Prostate gland (tissue), 2 donors: Measurements from ENCODE around the gene ANXA4. TPM values are rescaled to one million over a fixed set of nuclear protein-coding genes. Genes with fewer than 3 reads are reported as not detected.
A peak's percentile ranks its signal among the peaks of the same experiment; 100 is the strongest.

Experiments used
- DNase-seq: peaks from one replicate; pipeline ENCODE4 v3.0.0-alpha.2; 2019; ENCODE audit warnings: low spot score
- H3K27ac ChIP-seq, 2 donors: fragments of 200-600 bp; sonication (generic); 2 replicates each; pipeline ENCODE4 v1.5.1; 2017 to 2019
- H3K27me3 ChIP-seq: fragments of 200-600 bp; sonication (generic); replicated peaks from 2 replicates; pipeline ENCODE4 v1.5.1; 2019; ENCODE audit not compliant: insufficient read depth
- H3K36me3 ChIP-seq, 2 donors: fragments of 200-600 bp; sonication (generic); 1 replicate in 1 of 2; 2 replicates in 1 of 2; pipeline versions ENCODE4 v1.5.1 to v1.8.1; 2017 to 2019
- H3K4me1 ChIP-seq: fragments of 200-600 bp; sonication (generic); replicated peaks from 2 replicates; pipeline ENCODE4 v1.5.1; 2019
- H3K4me3 ChIP-seq, 2 donors: fragments of 200-600 bp; sonication (generic); 2 replicates each; pipeline ENCODE4 v1.5.1; 2017 to 2019
- H3K9me3 ChIP-seq: fragments of 200-600 bp; sonication (generic); 2 replicates; pipeline ENCODE4 v1.5.1; 2017
- POLR2A ChIP-seq: fragments of 450-650 bp; IDR thresholded peaks from one replicate; pipeline ENCODE4 v1.6.1; 2016; ENCODE audit warnings: antibody characterized with exemption, mild to moderate bottlenecking
- POLR2AphosphoS5 ChIP-seq: sonication (generic); formaldehyde crosslinking; IDR thresholded peaks from one replicate; pipeline ENCODE4 v1.6.1; 2017; ENCODE audit warnings: antibody characterized with exemption
- WGBS: methylation state at CpG from one replicate; pipeline ENCODE4 v1.1.5; 2018; 5-methylcytosine and 5-hydroxymethylcytosine counted together
- intact Hi-C: fragments of 100-400 bp; cut with DNase I; formaldehyde crosslinking; loops from one replicate; pipeline ENCODE4 v1.14.2; 2022
- total RNA-seq, 2 donors: library from RNA; depleted of rRNA; stranded (reverse); fragments of >200 nt; gene quantifications; one replicate each; pipeline ENCODE4 v1.1.0, GENCODE V29; 2016
- TF ChIP-seq, protein P1 (sequence below), 4 experiments: fragments of 200-600 bp in 2 of 4; fragments of 450-650 bp in 2 of 4; sonication (generic) in 2 of 4; IDR thresholded peaks; 1 replicate in 3 of 4; 2 replicates in 1 of 4; pipeline ENCODE4 v1.5.1; 2016 to 2019; ENCODE audit warnings: antibody characterized with exemption in 4 of 4, mild to moderate bottlenecking in 2 of 4, moderate library complexity in 2 of 4

Gene ANXA4
- total RNA-seq, 2 donors from 2014 or later = 37.7 to 40.1 TPM

- no peaks in the 10 kb centered on the region for H3K27me3 ChIP-seq
- TF ChIP-seq POLR2AphosphoS5 (no peak), POLR2A (no peak)
- TF ChIP-seq, protein P1, sequence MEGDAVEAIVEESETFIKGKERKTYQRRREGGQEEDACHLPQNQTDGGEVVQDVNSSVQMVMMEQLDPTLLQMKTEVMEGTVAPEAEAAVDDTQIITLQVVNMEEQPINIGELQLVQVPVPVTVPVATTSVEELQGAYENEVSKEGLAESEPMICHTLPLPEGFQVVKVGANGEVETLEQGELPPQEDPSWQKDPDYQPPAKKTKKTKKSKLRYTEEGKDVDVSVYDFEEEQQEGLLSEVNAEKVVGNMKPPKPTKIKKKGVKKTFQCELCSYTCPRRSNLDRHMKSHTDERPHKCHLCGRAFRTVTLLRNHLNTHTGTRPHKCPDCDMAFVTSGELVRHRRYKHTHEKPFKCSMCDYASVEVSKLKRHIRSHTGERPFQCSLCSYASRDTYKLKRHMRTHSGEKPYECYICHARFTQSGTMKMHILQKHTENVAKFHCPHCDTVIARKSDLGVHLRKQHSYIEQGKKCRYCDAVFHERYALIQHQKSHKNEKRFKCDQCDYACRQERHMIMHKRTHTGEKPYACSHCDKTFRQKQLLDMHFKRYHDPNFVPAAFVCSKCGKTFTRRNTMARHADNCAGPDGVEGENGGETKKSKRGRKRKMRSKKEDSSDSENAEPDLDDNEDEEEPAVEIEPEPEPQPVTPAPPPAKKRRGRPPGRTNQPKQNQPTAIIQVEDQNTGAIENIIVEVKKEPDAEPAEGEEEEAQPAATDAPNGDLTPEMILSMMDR (IDR thresholded peaks at IDR 0.05) = no peak
- no peaks in the 10 kb centered on the region for H3K4me1 ChIP-seq
- WGBS = 53% methylated on average over 3 of the region's 3 CpGs
- H3K36me3 ChIP-seq = no peaks in the 10 kb centered on the region
- no peak for DNase-seq
- no peak overlapping the region for H3K27ac ChIP-seq
- no peak overlapping the region for H3K4me3 ChIP-seq
- H3K9me3 ChIP-seq = no peaks in the 10 kb centered on the region
- intact Hi-C loops = no loop called here
Measured at GRCh38 chr2:69811591-69811990, 69.7 kb downstream of the ANXA4 start.

GRCh38 chr2:69815717-69816116, 73.8 kb downstream of the ANXA4 start:
- Histone ChIP-seq H3K4me3 (no peak overlapping the region), H3K36me3 (no peaks in the 10 kb centered on the region), H3K4me1 (no peaks in the 10 kb centered on the region), H3K9me3 (no peaks in the 10 kb centered on the region), H3K27ac (no peak overlapping the region), H3K27me3 (no peaks in the 10 kb centered on the region)
- intact Hi-C loops = no loop called here
- TF ChIP-seq, protein P1 (IDR thresholded peaks at IDR 0.05) = no peak
- TF ChIP-seq POLR2AphosphoS5 (no peak), POLR2A (no peak)
- no peak for DNase-seq
- WGBS = 42% methylated on average over 1 of the region's 1 CpG

DNA sequence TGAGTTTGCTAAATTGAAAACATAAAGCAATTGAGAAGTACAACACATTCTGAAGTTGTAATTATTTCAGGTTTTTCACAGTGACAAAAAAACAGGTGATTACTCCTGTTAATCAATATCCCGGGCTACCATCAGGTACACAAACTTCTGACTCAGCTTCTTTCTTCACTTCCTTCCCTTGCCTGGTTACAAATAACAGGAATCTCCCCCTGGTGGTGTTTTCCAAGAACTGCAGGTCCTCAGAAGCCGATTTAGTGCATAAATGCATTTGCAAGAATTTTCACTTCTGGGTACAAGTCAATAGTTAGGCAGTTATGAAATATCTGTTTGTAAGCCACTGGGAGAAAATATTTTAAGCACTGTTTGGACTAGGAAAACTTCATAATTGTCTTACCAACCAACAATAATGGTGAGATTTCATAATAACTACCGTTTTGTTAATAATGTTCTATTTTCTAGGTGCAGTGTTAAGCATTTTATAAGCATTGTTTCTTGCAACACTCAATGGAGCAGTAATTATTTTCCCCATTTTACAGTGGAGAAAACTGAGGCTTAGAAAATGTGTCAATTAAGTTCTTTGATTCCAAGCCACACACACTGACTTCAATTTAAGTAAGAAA, 75.1 kb downstream of the ANXA4 start:
- H3K4me3 ChIP-seq = no peak overlapping the region
- H3K4me1 ChIP-seq = no peaks in the 10 kb centered on the region
- H3K27ac ChIP-seq = no peak overlapping the region
- TF ChIP-seq POLR2AphosphoS5 (peak; percentile 79), POLR2A (no peak)
- TF ChIP-seq, protein P1 (IDR thresholded peaks at IDR 0.05) = peak; percentile 86 to 96 (median 92)
- no peaks in the 10 kb centered on the region for H3K9me3 ChIP-seq
- 24% methylated on average over 3 of the region's 3 CpGs for WGBS
- no peaks in the 10 kb centered on the region for H3K27me3 ChIP-seq
- peak; percentile 80 for DNase-seq
- no peaks in the 10 kb centered on the region for H3K36me3 ChIP-seq
- intact Hi-C loops = loop anchor here (1.0 kb wide), 1 partner anchor 93 kb away; no protein-coding TSS in a partner anchor

DNA sequence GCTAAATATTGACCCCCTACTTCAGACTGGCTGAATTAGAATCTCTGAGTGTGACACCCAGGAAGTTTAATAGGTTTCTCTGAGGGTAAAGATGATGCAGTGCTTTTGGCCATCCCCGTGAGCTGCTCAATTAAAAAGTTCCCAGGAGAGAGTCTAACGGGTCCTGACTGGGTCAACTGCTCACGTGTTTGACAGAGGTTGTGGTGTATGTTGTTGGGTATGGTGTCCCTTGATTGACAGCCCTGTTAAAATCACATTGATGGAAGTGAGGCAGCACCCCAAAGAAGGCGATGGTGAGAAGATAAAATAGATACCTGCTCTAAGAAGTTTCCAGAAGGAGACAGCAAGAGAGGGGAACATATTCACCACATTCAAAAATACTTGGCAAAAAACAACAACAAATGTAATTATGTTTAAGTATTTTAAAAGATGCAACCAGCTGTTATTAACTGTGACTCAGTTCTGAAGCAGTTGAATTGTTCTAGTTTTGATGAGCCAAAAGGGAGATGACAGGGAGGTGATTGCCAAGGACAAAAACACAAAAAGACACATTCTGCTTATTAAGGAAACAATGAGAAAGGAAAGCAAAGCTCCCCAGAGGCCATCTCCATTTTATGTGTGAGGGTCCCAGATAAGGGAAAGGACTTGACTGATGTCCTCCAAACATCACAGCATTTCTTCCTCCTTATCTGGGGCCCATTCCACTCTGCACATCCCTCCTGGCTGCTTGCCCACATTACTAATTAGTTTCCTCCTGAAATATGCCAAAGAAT, 76.0 kb downstream of the ANXA4 start:
- H3K4me3 ChIP-seq = no peak overlapping the region
- H3K9me3 ChIP-seq = no peaks in the 10 kb centered on the region
- no peaks in the 10 kb centered on the region for H3K27me3 ChIP-seq
- H3K4me1 ChIP-seq = no peaks in the 10 kb centered on the region
- TF ChIP-seq, protein P1 (IDR thresholded peaks at IDR 0.05) = no peak
- TF ChIP-seq POLR2AphosphoS5 = no peak
- intact Hi-C loops = loop anchor here (1.0 kb wide), 1 partner anchor 94 kb away; no protein-coding TSS in a partner anchor
- no peak for DNase-seq
- WGBS = 81% methylated on average over 4 of the region's 4 CpGs
- H3K27ac ChIP-seq = no peak overlapping the region
- no peaks in the 10 kb centered on the region for H3K36me3 ChIP-seq
